HCT116 (cell line): ENCODE results near the gene SPINK13. TPM values are rescaled to one million over a fixed set of nuclear protein-coding genes. Genes with fewer than 3 reads are reported as not detected.
A peak's percentile ranks its signal among the peaks of the same experiment; 100 is the strongest.
"Not testable (repeated sequence)": the region's sequence is repeated elsewhere in the genome, so short reads cannot be mapped to it uniquely, and the experiment has no call there.

ENCODE experiments used
- ATAC-seq: fragments of 200-7000 bp; cut with Tn5 transposase; 2 replicates; pipeline ENCODE4 v1.9.1; 2020; ENCODE audit warnings: mild to moderate bottlenecking, moderate library complexity
- BruUV-seq: library from RNA; stranded (reverse); fragments of 400-500 nt; replicated peaks from 2 replicates; lab custom pipeline; 2021; lab: Mats Ljungman, UMichigan
- CTCF ChIA-PET: fragments of 300-600 bp; sonication (Branson Sonifier 250); formaldehyde crosslinking; loops from one replicate; lab custom pipeline; 2021; ENCODE audit warnings: antibody characterized with exemption; lab: Charles Lee
- POLR2A ChIA-PET: fragments of 300-600, 350-600 bp; sonication (Branson Sonifier 250); formaldehyde crosslinking; loops from one replicate; lab custom pipeline; 2021; ENCODE audit warnings: antibody characterized with exemption; lab: Charles Lee
- RAD21 ChIA-PET, 2 experiments: fragments of 300-600 bp; sonication (Branson Sonifier 250); formaldehyde crosslinking; loops; one replicate each; lab custom pipeline; 2023; ENCODE audit warnings: low total read pairs in 2 of 2; ENCODE audit not compliant: uncharacterized antibody in 2 of 2, unreplicated experiment in 2 of 2, low non-redundant PET in 1 of 2; lab: Charles Lee
- DNase-seq: peaks from one replicate; pipeline ENCODE4 v3.0.0-alpha.2; 2010; ENCODE audit warnings: low read depth, low spot score
- H2AFZ ChIP-seq: fragments of 200-600 bp; shearing (Covaris generic), sonication (generic); 2 replicates; pipeline ENCODE4 v1.6.1; 2017; ENCODE audit warnings: low read depth, mixed run types, mixed read lengths, antibody characterized with exemption, low read length; ENCODE audit not compliant: poor library complexity, severe bottlenecking
- H3K27ac ChIP-seq: 2 replicates; pipeline ENCODE4 v1.5.1; 2012; ENCODE audit warnings: low read depth, low read length
- H3K27me3 ChIP-seq: fragments of 200-600 bp; sonication (generic); 2 replicates; pipeline ENCODE4 v1.6.1; 2016; ENCODE audit warnings: mixed run types, low read length, mixed read lengths; ENCODE audit not compliant: insufficient read depth
- H3K36me3 ChIP-seq, 2 experiments: fragments of 200-500 bp in 1 of 2; fragments of 200-600 bp in 1 of 2; sonication (Bioruptor generic) in 1 of 2; sonication (generic) in 1 of 2; 2 replicates each; pipeline versions ENCODE4 v1.5.1 to v1.6.1; 2014 to 2016; ENCODE audit warnings: low read length in 2 of 2, inconsistent platforms in 1 of 2, mixed read lengths in 1 of 2, mixed run types in 1 of 2; ENCODE audit not compliant: insufficient read depth in 2 of 2, control insufficient read depth in 1 of 2
- H3K4me1 ChIP-seq, 2 experiments: fragments of 200-600 bp in 1 of 2; sonication (generic) in 1 of 2; 2 replicates each; pipeline versions ENCODE4 v1.5.1 to v1.6.1; 2012 to 2017; ENCODE audit warnings: low read length in 2 of 2, inconsistent platforms in 1 of 2, mild to moderate bottlenecking in 1 of 2, mixed read lengths in 1 of 2, mixed run types in 1 of 2, moderate library complexity in 1 of 2; ENCODE audit not compliant: insufficient read depth in 2 of 2, control insufficient read depth in 1 of 2
- H3K4me2 ChIP-seq: fragments of 200-600 bp; sonication (generic); 2 replicates; pipeline ENCODE4 v1.6.1; 2017; ENCODE audit warnings: mixed run types, low read length, mixed read lengths
- H3K4me3 ChIP-seq, 2 experiments: fragments of 200-600 bp in 1 of 2; sonication (generic) in 1 of 2; replicated peaks in 1 of 2; 2 replicates each; pipeline ENCODE4 v1.5.1; 2011 to 2016; ENCODE audit warnings: low read length in 2 of 2, control low read depth in 1 of 2, low read depth in 1 of 2, mild to moderate bottlenecking in 1 of 2, mixed read lengths in 1 of 2, mixed run types in 1 of 2
- H3K79me2 ChIP-seq: fragments of 200-600 bp; sonication (generic); 2 replicates; pipeline ENCODE4 v1.6.1; 2017; ENCODE audit warnings: mild to moderate bottlenecking, mixed run types, low read length, moderate library complexity, mixed read lengths; ENCODE audit not compliant: insufficient read depth
- H3K9ac ChIP-seq: fragments of 200-600 bp; sonication (generic); 2 replicates; pipeline ENCODE4 v1.6.1; 2016; ENCODE audit warnings: low read length, mixed read lengths
- H3K9me2 ChIP-seq: fragments of 200-600 bp; sonication (generic), shearing (Covaris generic); 2 replicates; pipeline ENCODE4 v1.6.1; 2017; ENCODE audit warnings: mixed run types, mild to moderate bottlenecking, moderate library complexity; ENCODE audit not compliant: insufficient read depth
- H3K9me3 ChIP-seq, 2 experiments: fragments of 200-500 bp in 1 of 2; fragments of 200-600 bp in 1 of 2; sonication (Bioruptor generic) in 1 of 2; sonication (generic) in 1 of 2; 2 replicates each; pipeline ENCODE4 v1.6.1; 2014 to 2017; ENCODE audit warnings: low read length in 2 of 2, mixed read lengths in 2 of 2, inconsistent platforms in 1 of 2, low read depth in 1 of 2, mild to moderate bottlenecking in 1 of 2, mixed run types in 1 of 2, moderate library complexity in 1 of 2; ENCODE audit not compliant: control insufficient read depth in 1 of 2, insufficient read depth in 1 of 2
- H4K20me1 ChIP-seq: fragments of 200-600 bp; sonication (generic), shearing (Covaris generic); 2 replicates; pipeline ENCODE4 v1.6.1; 2017; ENCODE audit warnings: mixed run types, mild to moderate bottlenecking, moderate library complexity; ENCODE audit not compliant: insufficient read depth
- CEBPB ChIP-seq: IDR thresholded peaks from 2 replicates; pipeline ENCODE4 v1.6.1; 2012; ENCODE audit warnings: low read depth
- EGR1 ChIP-seq: IDR thresholded peaks from 2 replicates; pipeline ENCODE4 v1.6.1; 2012; ENCODE audit warnings: low read depth
- ELF1 ChIP-seq: IDR thresholded peaks from 2 replicates; pipeline ENCODE4 v1.6.1; 2012; ENCODE audit warnings: low read depth, borderline replicate concordance
- EZH2 ChIP-seq: fragments of 200-600 bp; sonication (generic); IDR thresholded peaks from 2 replicates; pipeline ENCODE4 v1.6.1; 2017; ENCODE audit warnings: antibody characterized with exemption, mixed run types
- JUND ChIP-seq: IDR thresholded peaks from 2 replicates; pipeline ENCODE4 v1.6.1; 2012
- RAD21 ChIP-seq: IDR thresholded peaks from 2 replicates; pipeline ENCODE4 v1.6.1; 2012; ENCODE audit warnings: low read depth, mild to moderate bottlenecking
- SRF ChIP-seq: IDR thresholded peaks from 2 replicates; pipeline ENCODE4 v1.6.1; 2012; ENCODE audit warnings: low read depth
- ZFX ChIP-seq: fragments of 450-650 bp; IDR thresholded peaks from 2 replicates; pipeline ENCODE4 v1.6.1; 2017
- ZNF274 ChIP-seq: fragments of 200-500 bp; sonication (Bioruptor generic); IDR thresholded peaks from 2 replicates; pipeline ENCODE4 v1.6.1; 2014; ENCODE audit warnings: mild to moderate bottlenecking, low read depth, low read length, inconsistent platforms
- intact Hi-C: fragments of 100-400 bp; cut with micrococcal nuclease; formaldehyde crosslinking; loops from 2 replicates; pipeline ENCODE4 v1.10.0; 2022
- total RNA-seq: library from RNA; stranded (reverse); gene quantifications from one replicate; pipeline ENCODE4 v1.2.1, GENCODE V29; 2021; ENCODE audit not compliant: unreplicated experiment
- TF ChIP-seq, protein P1 (sequence below): IDR thresholded peaks from 2 replicates; pipeline ENCODE4 v1.6.1; 2012

Gene SPINK13
- total RNA-seq, 1 experiment from 2014 or later = not detected

GRCh38 chr5:148267962-148268361, 632 bp upstream of the SPINK13 start:
- Histone ChIP-seq H3K9ac (no peak overlapping the region), H3K4me2 (no peak overlapping the region), H2AFZ (peak overlapping the region; percentile 87), H3K9me3 (no peaks in the 10 kb centered on the region), H3K27me3 (no peaks in the 10 kb centered on the region), H3K9me2 (no peaks in the 10 kb centered on the region), H3K79me2 (no peaks in the 10 kb centered on the region), H3K4me1 (peaks cover 0 to 7% of the 10 kb centered on the region in 2 experiments; a peak in 2 of 4 replicates), H3K4me3 (no peak overlapping the region), H3K36me3 (no peaks in the 10 kb centered on the region), H4K20me1 (no peaks in the 10 kb centered on the region), H3K27ac (no peak overlapping the region)
- CTCF ChIA-PET = interaction anchor here (1.8 kb wide), 1 partner anchor 463 kb away, joined by 4 read pairs; no protein-coding TSS in a partner anchor
- DNase-seq (no peak), ATAC-seq (no peak)
- BruUV-seq = no TSS peak
- RAD21 ChIA-PET = no interaction called here
- intact Hi-C loops = no loop called here
- POLR2A ChIA-PET = no interaction called here
- TF ChIP-seq, protein P1, sequence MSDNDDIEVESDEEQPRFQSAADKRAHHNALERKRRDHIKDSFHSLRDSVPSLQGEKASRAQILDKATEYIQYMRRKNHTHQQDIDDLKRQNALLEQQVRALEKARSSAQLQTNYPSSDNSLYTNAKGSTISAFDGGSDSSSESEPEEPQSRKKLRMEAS = no peak
- TF ChIP-seq EGR1 = no peak
- no peak for TF ChIP-seq SRF
- no peak for TF ChIP-seq RAD21
- no peak for TF ChIP-seq JUND
- no peak for TF ChIP-seq ZNF274
- TF ChIP-seq ELF1 = no peak
- no peak for TF ChIP-seq ZFX
- no peak for TF ChIP-seq CEBPB
- no peak for TF ChIP-seq EZH2

GRCh38 chr5:148275129-148275528, 6.5 kb downstream of the SPINK13 start:
- DNase-seq, RAD21 ChIA-PET, H3K79me2 ChIP-seq, BruUV-seq, H3K4me3 ChIP-seq, H3K9ac ChIP-seq, H3K9me3 ChIP-seq, H4K20me1 ChIP-seq, H3K27me3 ChIP-seq, H3K4me1 ChIP-seq, intact Hi-C loops, ATAC-seq, H3K9me2 ChIP-seq, H3K36me3 ChIP-seq, H3K27ac ChIP-seq, H2AFZ ChIP-seq, H3K4me2 ChIP-seq, CTCF ChIA-PET, POLR2A ChIA-PET: not testable (repeated sequence)

- RAD21 ChIA-PET, H3K36me3 ChIP-seq, intact Hi-C loops, H3K9me2 ChIP-seq, H4K20me1 ChIP-seq, ATAC-seq, H2AFZ ChIP-seq, H3K9ac ChIP-seq, POLR2A ChIA-PET, H3K4me1 ChIP-seq, H3K4me3 ChIP-seq, H3K27ac ChIP-seq, H3K79me2 ChIP-seq, DNase-seq, H3K9me3 ChIP-seq, BruUV-seq, H3K4me2 ChIP-seq: not testable (repeated sequence)
- CTCF ChIA-PET = interaction anchor here (1.6 kb wide), 1 partner anchor 15 kb away, joined by 3 read pairs; no protein-coding TSS in a partner anchor
- H3K27me3 ChIP-seq = peaks cover 12% of the 10 kb centered on the region; the same call in 1 of the 2 replicates
Observed at GRCh38 chr5:148280893-148281292, 12.3 kb downstream of the SPINK13 start.

GRCh38 chr5:148281336-148281735, 12.7 kb downstream of the SPINK13 start:
- H3K27me3 ChIP-seq = peaks cover 12% of the 10 kb centered on the region; the same call in 1 of the 2 replicates
- intact Hi-C loops, H3K36me3 ChIP-seq, POLR2A ChIA-PET, H4K20me1 ChIP-seq, H3K4me3 ChIP-seq, H3K9me3 ChIP-seq, ATAC-seq, H2AFZ ChIP-seq, H3K4me2 ChIP-seq, H3K9me2 ChIP-seq, H3K27ac ChIP-seq, H3K79me2 ChIP-seq, H3K4me1 ChIP-seq, H3K9ac ChIP-seq, DNase-seq, BruUV-seq, RAD21 ChIA-PET: not testable (repeated sequence)
- CTCF ChIA-PET = interaction anchor here (1.6 kb wide), 1 partner anchor 16 kb away, joined by 3 read pairs; no protein-coding TSS in a partner anchor
